Testis (tissue), 3 donors: ENCODE data around the gene TPP1. TPM values are rescaled to one million over a fixed set of nuclear protein-coding genes. Genes with fewer than 3 reads are reported as not detected.

ENCODE experiments used
- DNase-seq: peaks from one replicate; pipeline ENCODE4 v3.0.0-alpha.2; 2019
- H3K27ac ChIP-seq, 2 donors: fragments of 200-600 bp; sonication (generic); one replicate each; pipeline ENCODE4 v1.5.1; 2019
- H3K27me3 ChIP-seq: fragments of 200-600 bp; sonication (generic); one replicate; pipeline ENCODE4 v1.5.1; 2019
- H3K36me3 ChIP-seq: fragments of 200-600 bp; sonication (generic); one replicate; pipeline ENCODE4 v1.5.1; 2017; ENCODE audit warnings: low read depth; ENCODE audit errors: missing control alignments
- H3K4me1 ChIP-seq: fragments of 200-600 bp; sonication (generic); one replicate; pipeline ENCODE4 v1.5.1; 2019
- H3K4me3 ChIP-seq, 2 donors: fragments of 200-600 bp; sonication (generic); one replicate each; pipeline ENCODE4 v1.5.1; 2017 to 2019
- H3K9me3 ChIP-seq: fragments of 200-600 bp; sonication (generic); one replicate; pipeline ENCODE4 v1.5.1; 2017
- CTCF ChIP-seq, 3 experiments: fragments of 450-650 bp in 2 of 3; fragments of 200-600 bp in 1 of 3; sonication (generic) in 1 of 3; IDR thresholded peaks; one replicate each; pipeline ENCODE4 v1.5.1; 2016 to 2019; ENCODE audit warnings: antibody characterized with exemption in 3 of 3, mild to moderate bottlenecking in 2 of 3, moderate library complexity in 1 of 3
- POLR2A ChIP-seq: fragments of 450-650 bp; IDR thresholded peaks from one replicate; pipeline ENCODE4 v1.6.1; 2017; ENCODE audit warnings: antibody characterized with exemption, mild to moderate bottlenecking, moderate library complexity
- WGBS, 2 donors: methylation state at CpG; one replicate each; pipeline ENCODE4 v1.1.5; 2018; 5-methylcytosine and 5-hydroxymethylcytosine counted together
- intact Hi-C: fragments of 100-400 bp; cut with DNase I; formaldehyde crosslinking; loops from one replicate; pipeline ENCODE4 v1.15.1; 2023; ENCODE audit warnings: low total_unique reads
- polyA plus RNA-seq: library from polyadenylated mRNA; stranded (reverse); fragments of 350-450 nt; fragmentation: Illumina TruSeq; extraction: RNeasy Lipid Tissue Mini Kit (QIAGEN cat#74804); gene quantifications from one replicate; pipeline ENCODE4 v1.2.3, GENCODE V29; 2014; ENCODE audit warnings: low read depth, low replicate concordance; ENCODE audit not compliant: insufficient read depth
- total RNA-seq, 2 donors: library from RNA; depleted of rRNA; stranded (reverse); fragments of >200 nt; gene quantifications; one replicate each; pipeline ENCODE4 v1.2.3, GENCODE V29; 2016

The TPP1 gene
- total and polyA plus RNA-seq, 3 donors from 2014 or later: 60.9 to 151 (median 134) TPM

GRCh38 chr11:6648501-6648900 is 29.3 kb upstream of the TPP1 start:
- H3K4me3 ChIP-seq: no peak overlapping the region
- H3K36me3 ChIP-seq: no peaks in the 10 kb centered on the region
- no peak for TF ChIP-seq CTCF (IDR thresholded peaks at IDR 0.05)
- TF ChIP-seq POLR2A: no peak
- H3K9me3 ChIP-seq: no peaks in the 10 kb centered on the region
- H3K27me3 ChIP-seq: no peaks in the 10 kb centered on the region
- intact Hi-C loops: no loop called here
- 44 to 69% methylated on average over 1 of the region's 1 CpG for WGBS, 2 donors
- H3K27ac ChIP-seq: no peak overlapping the region
- no peaks in the 10 kb centered on the region for H3K4me1 ChIP-seq
- DNase-seq: no peak

DNA sequence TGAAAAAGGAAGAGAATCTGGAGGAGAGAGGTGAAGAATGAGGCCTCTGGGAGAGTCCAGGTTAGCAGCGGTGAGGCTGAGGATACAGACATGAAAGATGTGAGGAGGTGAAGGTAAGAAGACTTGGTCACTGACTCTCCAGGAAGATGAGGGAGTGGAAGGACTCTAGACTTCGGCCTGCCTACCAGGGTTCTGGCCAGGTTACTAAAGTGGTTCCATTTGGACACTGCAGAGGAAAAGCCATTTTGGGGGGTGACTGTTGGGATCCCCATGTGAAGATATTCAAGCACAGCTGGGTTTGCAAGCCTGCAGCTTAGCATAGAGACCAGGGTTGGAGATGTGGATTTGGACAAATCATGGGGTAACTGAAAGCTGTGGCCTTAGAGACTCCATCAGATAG is 28.6 kb upstream of the TPP1 start:
- Histone ChIP-seq H3K9me3 (no peaks in the 10 kb centered on the region), H3K27ac (no peak overlapping the region), H3K36me3 (no peaks in the 10 kb centered on the region), H3K4me3 (no peak overlapping the region), H3K4me1 (no peaks in the 10 kb centered on the region), H3K27me3 (no peaks in the 10 kb centered on the region)
- no peak for TF ChIP-seq CTCF (IDR thresholded peaks at IDR 0.05)
- TF ChIP-seq POLR2A: no peak
- 85 to 91% methylated on average over 2 of the region's 2 CpGs for WGBS, 2 donors
- intact Hi-C loops: no loop called here
- DNase-seq: no peak

DNA sequence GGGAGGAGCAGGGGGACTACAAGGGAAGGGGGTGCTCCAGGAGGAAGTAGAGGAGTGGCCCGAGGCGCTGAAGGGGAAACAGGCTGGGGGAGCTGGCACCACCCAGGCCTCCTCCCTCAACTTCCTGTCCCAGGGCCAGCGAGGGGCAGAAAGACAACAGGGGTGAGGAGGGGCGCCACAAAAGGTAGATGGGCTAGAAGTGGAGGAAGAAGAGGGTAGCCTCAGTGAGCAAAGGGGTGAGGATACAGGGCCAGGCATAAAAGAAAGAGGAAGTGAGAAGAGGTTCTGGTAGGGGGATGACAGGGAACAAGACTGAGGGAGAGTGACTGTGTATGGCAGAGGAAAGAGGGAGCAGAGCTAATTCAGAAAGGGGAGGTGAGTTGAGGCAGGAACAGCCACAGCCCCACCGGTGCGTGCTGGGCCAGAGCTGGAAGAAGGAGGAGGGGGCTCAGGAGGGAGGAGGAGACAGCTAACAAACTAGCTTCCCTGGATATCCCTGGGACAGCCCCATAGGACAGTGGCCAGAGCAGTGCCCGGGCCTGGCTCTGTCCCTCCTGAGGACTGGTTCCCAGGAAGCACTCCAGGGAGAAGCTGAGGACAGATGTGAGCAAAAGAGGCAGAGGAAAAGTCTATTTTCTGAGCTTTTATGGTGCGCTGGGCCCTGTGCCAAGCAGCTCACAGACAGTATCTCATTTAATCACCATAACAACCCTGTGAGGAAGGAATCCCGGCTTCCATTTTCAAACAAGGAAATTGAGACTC is 27.9 kb upstream of the TPP1 start:
- 66 to 67% methylated on average over 9 of the region's 9 CpGs for WGBS, 2 donors
- no peaks in the 10 kb centered on the region for H3K9me3 ChIP-seq
- H3K4me3 ChIP-seq: no peak overlapping the region
- no peaks in the 10 kb centered on the region for H3K4me1 ChIP-seq
- no peak overlapping the region for H3K27ac ChIP-seq
- no peaks in the 10 kb centered on the region for H3K27me3 ChIP-seq
- TF ChIP-seq CTCF (IDR thresholded peaks at IDR 0.05): no peak
- TF ChIP-seq POLR2A: no peak
- intact Hi-C loops: no loop called here
- H3K36me3 ChIP-seq: no peaks in the 10 kb centered on the region
- no peak for DNase-seq

DNA sequence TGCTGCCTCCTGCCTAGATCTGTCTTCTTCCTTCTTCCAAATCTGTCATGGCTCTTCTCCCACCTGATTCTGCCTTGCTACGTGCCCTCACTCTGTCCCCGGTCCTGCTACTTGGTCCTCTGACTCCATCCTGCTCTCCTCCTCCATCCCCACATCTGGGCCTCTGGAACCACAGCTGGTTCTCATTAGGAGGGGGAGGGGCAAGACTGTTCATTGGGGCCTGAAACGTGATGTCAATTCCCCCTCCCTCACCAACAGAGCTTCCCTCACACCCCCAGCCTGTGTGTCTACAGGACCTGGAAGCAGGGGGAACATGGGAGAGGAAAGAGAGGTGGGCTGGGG is 27.3 kb upstream of the TPP1 start:
- H3K27ac ChIP-seq: no peak overlapping the region
- H3K27me3 ChIP-seq: no peaks in the 10 kb centered on the region
- intact Hi-C loops: no loop called here
- no peaks in the 10 kb centered on the region for H3K9me3 ChIP-seq
- no peak for DNase-seq
- H3K4me3 ChIP-seq: no peak overlapping the region
- no peaks in the 10 kb centered on the region for H3K36me3 ChIP-seq
- WGBS, 2 donors: 62 to 66% methylated on average over 3 of the region's 3 CpGs
- H3K4me1 ChIP-seq: no peaks in the 10 kb centered on the region
- TF ChIP-seq POLR2A: no peak
- no peak for TF ChIP-seq CTCF (IDR thresholded peaks at IDR 0.05)

DNA sequence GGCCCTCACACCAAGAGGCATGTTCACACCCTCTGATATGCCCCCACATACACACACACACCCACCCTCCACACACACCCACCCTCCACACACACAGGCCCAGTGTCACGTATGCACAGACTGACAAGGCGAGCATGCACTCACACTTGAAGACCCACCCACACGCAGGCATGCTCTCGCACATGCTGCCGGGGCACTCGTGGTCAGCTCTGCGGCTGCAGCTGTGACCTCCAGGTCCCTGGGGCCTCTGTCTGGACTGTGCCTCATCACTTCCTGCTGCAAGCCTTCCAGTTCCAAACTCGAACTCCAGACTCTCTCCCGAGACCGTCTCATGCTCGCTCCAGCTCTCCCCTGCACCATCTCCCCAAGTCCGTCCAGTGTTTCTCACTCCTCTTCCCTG is 26.8 kb upstream of the TPP1 start:
- WGBS, 2 donors: 43 to 65% methylated on average over 12 of the region's 12 CpGs
- Histone ChIP-seq H3K4me1 (no peaks in the 10 kb centered on the region), H3K4me3 (no peak overlapping the region), H3K36me3 (no peaks in the 10 kb centered on the region), H3K27me3 (no peaks in the 10 kb centered on the region), H3K27ac (no peak overlapping the region), H3K9me3 (no peaks in the 10 kb centered on the region)
- TF ChIP-seq CTCF (IDR thresholded peaks at IDR 0.05) (no peak), POLR2A (no peak)
- DNase-seq: no peak
- intact Hi-C loops: no loop called here
